RPMI7951 (cell line): ENCODE data around the gene DNAH8. TPM values are rescaled to one million over a fixed set of nuclear protein-coding genes. Genes with fewer than 3 reads are reported as not detected.
A peak's percentile ranks its signal among the peaks of the same experiment; 100 is the strongest.

Source experiments
- DNase-seq: peaks from one replicate; pipeline ENCODE4 v3.0.0-alpha.2; 2012; ENCODE audit warnings: low read depth
- total RNA-seq: library from RNA; depleted of rRNA; stranded (reverse); fragments of >200 nt; shearing (Covaris generic); gene quantifications from 2 replicates; pipeline ENCODE4 v1.2.3, GENCODE V29; 2014

Gene DNAH8
- total RNA-seq, 1 experiment from 2014 or later, result under 0.01 TPM

- DNase-seq, result peak; percentile 98
These were observed 12.3 kb upstream of the DNAH8 start, which contains the start of gene GLO1 for GRCh38 chr6:38702558-38703397. Gene GLO1, minus strand, starts transcription at chr6:38703145. Its CDS starts 91 bp downstream, at chr6:38703054.

- DNase-seq, result no peak
These were observed 11.0 kb upstream of the DNAH8 start for GRCh38 chr6:38703949-38704590.

DNA sequence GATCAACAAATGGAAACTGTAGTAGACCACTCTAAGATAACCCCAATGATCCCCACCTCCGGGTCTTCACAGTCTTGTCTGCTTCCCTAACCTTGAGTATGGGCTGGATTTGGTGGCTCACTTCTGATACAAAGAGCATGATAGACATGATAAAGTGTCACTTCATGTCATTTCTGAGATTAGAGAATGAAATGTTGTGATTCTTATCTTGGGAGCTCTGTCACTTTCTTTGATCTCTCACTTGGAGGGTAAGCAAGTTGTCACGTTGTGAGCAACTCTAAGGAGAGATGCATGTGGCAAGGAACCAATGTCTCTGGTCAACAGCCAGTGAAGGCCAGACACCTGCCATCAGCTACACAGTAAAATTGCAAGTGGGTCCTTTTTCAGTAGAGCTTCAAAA, 9.2 kb upstream of the DNAH8 start:
- DNase-seq, result no peak

GRCh38 chr6:38708496-38708895, 6.6 kb upstream of the DNAH8 start:
- DNase-seq, result no peak

DNA sequence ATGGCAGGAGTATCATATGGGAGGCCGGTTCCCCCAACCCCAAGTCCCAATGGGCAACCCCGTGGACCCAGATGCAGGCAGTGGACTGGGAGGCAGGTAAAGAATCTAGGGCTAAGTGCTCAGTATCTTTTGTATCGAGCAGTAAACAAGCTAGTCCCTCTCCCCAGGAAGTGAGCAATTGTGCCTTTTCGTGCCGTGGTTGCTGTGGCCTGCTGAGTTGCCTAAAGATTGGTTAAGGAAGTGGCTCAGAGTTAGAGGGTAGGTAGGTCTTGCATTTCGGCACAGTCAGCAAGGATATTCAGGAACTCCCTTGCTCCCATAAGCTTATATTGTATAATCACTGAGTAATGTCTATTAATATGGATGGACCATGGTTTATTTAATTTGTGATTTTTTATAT, 1.3 kb upstream of the DNAH8 start:
- no peak for DNase-seq

DNA sequence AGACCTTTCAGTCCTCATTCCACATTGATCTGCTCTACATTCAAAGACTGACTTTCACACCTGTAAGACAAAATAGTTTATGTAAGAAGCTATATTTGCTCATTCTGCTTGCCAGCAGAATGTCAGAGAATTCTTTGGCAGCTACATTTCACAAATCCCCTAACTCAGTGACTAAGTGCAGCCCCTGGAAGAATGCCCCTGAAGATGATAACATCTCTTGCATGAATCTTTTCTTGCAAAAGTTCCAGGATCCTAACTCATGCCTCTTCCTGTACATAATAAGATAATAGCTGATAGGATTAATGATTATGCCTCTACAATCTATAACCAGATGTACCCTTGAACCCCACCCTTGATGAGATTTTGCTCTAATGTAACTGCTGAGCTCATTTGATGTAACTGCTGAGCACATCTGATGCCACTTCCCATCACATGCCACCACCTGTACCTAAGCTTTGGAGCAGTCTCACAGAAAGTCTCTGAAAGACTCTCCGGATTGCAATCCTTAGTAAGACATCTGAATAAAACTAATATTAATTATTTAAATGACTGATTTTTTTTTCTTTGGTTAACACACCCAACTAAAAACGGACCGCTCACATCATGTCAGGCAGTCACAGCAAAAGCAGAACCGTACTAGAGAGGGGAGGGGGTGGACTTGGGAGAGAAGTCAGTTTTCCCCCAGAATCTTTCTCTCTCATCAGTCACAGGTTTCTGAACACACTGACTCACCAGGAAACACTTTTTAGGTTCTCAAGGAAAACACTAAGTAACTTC, 684 bp upstream of the DNAH8 start:
- no peak for DNase-seq

DNA sequence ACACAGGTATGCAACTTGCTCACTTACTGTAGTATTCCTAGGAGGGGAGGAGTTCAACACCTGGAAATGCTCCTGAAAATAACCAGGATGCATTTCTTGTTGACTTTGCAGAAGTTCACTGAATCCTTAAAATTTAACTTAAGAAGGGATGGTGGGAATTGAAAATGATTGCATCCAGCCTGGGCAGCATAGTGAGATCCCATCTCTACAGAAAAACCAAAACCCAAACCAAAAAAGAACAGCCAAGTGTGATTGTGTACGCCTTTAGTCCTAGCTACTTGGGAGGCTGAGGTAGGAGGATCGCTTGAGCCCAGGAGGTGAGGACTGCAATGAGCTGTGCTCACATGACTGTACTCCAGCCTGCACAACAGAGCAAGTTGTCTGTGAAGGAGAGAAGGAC, 1.7 kb downstream of the DNAH8 start:
- no peak for DNase-seq

GRCh38 chr6:38719358-38719757, 4.2 kb downstream of the DNAH8 start:
- DNase-seq, result no peak

DNA sequence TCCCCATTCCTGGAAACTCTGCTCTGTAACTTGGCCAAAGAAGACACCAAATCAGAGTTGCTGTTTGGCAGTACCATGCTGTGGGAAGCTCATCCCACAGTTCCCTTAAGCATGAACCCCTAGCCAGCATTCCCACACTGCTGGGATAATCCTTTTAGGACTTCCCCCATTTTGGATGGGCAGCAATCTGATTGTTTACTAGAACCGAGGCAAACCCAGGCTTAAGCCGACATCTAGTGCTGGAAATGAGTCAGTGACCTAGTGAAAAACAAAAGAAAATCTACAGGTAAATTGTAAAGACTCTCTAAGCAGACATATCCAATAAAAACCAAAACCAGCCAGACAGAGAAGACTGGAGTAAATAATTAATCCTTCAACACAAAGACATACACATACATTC, 5.2 kb downstream of the DNAH8 start:
- DNase-seq, result peak; percentile 11

DNA sequence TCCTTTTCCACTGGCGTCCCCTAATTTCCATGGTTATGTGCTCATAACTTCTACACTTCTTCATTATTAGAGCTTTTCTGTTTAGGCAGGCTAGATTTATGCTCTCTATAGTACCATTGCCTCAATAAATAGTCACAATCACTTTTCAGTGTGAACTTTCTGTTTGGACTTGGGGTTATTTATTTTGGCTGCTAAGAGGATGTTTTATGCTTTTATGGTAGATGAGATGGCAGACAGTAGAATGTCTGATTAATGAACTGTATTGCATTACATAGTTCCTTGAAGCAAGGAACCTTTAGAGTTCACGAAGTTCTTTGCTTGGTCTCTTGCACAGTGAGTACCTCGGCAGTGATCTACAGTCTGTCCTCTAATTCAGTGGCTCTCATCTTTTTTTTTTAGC, 6.9 kb downstream of the DNAH8 start:
- DNase-seq, result no peak

- no peak for DNase-seq
These were observed 7.7 kb downstream of the DNAH8 start for GRCh38 chr6:38722727-38723334.

DNA sequence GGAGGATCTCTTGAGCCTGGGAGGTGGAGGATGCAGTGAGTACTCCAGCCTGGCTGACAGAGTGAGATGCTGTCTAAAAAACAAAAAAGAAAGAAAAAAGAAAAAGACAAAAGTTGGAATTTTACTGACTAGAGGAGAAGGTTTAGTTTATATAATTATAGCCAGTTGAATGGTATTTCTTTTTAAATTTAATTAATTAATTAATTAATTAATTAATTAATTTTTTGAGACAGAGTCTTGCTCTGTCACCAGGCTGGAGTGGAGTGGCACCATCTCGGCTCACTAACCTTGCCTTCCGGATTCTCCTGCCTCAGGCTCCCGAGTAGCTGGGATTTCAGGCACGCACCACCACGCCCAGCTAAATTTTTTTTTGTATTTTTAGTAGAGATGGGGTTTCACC, 8.7 kb downstream of the DNAH8 start:
- DNase-seq, result no peak

DNA sequence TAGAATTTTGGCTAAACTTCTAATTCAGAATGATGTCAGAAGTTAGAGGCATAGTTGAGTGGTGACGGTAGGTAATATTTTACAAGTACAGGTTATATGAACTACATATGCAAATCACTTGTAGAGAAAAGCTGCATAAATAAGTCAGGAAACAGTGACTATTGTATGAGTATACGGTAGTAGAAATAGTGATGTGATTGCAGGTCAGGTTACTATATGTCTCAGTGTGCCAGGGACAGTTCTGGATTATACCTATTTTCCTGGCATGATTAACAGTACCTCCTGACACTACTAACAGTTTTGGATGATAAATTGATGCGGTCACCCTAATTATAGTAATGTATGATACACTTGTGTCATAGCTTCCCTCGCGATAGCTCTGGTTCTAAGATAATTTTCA, 9.2 kb downstream of the DNAH8 start:
- no peak for DNase-seq

DNA sequence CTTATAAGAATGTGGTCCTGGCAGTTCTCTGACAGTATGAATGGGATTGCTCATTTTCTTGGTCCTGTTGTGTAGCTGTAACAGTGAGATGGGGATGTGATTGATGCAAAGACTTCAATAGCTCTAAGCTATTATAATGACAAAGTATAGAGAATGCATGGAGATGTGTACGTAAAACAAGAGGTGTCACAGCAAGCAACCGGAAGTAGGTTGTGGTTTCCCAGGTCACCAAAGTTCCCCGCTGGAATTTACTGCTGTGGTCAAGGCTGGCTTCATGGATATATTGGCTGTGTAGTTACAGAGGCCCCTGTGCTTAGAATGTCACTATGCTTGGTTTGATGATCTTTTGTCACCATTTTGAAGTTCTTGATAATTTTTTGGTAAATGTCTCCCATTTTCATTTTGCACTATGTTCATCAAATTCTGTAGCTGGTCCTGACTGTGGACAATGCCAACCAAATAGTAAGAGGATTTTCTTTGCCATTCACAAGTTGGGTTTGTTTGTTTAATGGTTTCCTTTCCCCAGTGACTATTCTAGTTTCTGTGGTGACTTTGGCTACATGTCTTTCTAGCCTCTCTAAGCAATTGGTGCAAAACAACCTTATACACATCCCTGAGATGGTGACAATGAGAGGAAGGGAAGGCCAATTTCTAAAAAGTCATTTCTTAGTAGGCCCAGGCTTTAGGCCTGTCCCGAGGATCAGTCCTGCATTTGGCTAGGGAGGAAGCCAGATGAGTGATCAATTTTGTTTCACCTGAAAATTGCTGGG, 10.5 kb downstream of the DNAH8 start:
- DNase-seq, result peak; percentile 31

DNA sequence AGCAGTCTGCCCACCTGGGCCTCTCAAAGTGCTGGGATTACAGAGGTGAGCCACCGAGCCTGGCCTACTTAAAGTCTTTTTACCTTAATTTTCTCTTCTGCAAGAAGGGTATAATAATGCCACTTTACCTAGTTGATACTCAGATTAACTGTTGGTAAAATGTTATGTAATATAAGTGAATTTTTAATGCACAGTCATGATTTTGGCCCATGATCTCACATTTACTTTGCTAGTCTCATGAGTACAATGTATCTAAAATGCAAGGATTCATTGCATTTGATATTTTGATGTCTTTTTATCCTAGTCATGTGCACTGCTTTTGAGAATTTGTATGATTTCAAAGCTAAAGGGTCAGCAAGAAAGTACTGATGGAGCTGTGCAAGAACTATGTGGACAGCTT, 13.1 kb downstream of the DNAH8 start:
- no peak for DNase-seq

- DNase-seq, result no peak
These were observed 15.2 kb downstream of the DNAH8 start for GRCh38 chr6:38730140-38730862.

GRCh38 chr6:38736951-38737350, 21.8 kb downstream of the DNAH8 start:
- no peak for DNase-seq

DNA sequence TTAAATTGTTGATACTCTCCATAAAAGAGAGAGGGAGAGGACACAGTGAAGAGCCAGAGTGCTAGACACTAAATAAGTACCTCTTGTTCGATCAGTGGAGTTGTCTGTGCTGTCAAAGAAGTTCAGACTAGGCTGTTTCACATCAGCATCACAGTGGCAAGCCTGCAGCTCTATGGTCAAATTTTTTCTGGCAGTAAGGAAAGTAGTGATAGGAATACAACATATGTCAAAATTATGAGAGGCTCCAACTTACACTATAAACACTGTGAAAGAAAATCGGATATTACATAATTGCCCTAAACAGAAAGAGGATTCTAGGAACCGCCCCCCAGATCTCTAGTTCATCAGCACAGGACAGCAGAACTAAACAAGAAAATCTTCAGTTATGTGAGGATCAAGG, 23.1 kb downstream of the DNAH8 start:
- no peak for DNase-seq

- no peak for DNase-seq
These were observed 24.4 kb downstream of the DNAH8 start for GRCh38 chr6:38739532-38739931.

- no peak for DNase-seq
These were observed 34.4 kb downstream of the DNAH8 start for GRCh38 chr6:38749473-38749872.
